Adrenal gland (tissue), 5 donors: ENCODE measurements around the gene CARD19.

Experiments used
- CTCF ChIP-seq, 6 experiments: fragments of 450-650 bp in 4 of 6; fragments of 200-600 bp in 2 of 6; sonication (generic) in 1 of 6; IDR thresholded peaks; 1 replicate in 5 of 6; 2 replicates in 1 of 6; pipeline versions ENCODE4 v1.5.1 to v1.8.0; 2016 to 2021; ENCODE audit warnings: antibody characterized with exemption in 6 of 6, mild to moderate bottlenecking in 2 of 6, moderate library complexity in 1 of 6
- POLR2A ChIP-seq, 2 donors: fragments of 450-650 bp; IDR thresholded peaks; one replicate each; pipeline ENCODE4 v1.6.1; 2017; ENCODE audit warnings: antibody characterized with exemption in 2 of 2, mild to moderate bottlenecking in 2 of 2, moderate library complexity in 1 of 2
- donor health status: DM: no; HTN: no; CAD: no.

GRCh38 chr9:93129691-93130500 lies 33.9 kb downstream of the CARD19 start:
- no peak for TF ChIP-seq CTCF (IDR thresholded peaks at IDR 0.05)
- peak in 1 of 2 donors; percentile 23 for TF ChIP-seq POLR2A (IDR thresholded peaks at IDR 0.05)
